ENCODE measurements around the gene CCDC57. TPM values are rescaled to one million over a fixed set of nuclear protein-coding genes. Genes with fewer than 3 reads are reported as not detected.

CCDC57 gene
- total RNA-seq, 2 experiments from 2014 or later, result 70.2 to 73.9 TPM

- H3K9me3 Mint-ChIP-seq (ENCODE audit: low read depth), result no peaks in the 10 kb centered on the region
- ATAC-seq (no peak), DNase-seq (no peak)
- no peak overlapping the region for H3K4me3 Mint-ChIP-seq
- CTCF ChIA-PET, result interaction anchor here (1.1 kb wide), 1 partner anchor 17 kb away, joined by 5 read pairs; the partner anchor contains the start of gene DCXR
- no peaks in the 10 kb centered on the region for H3K27me3 Mint-ChIP-seq
- peaks cover 3% of the 10 kb centered on the region for H3K36me3 Mint-ChIP-seq
- no peak overlapping the region for H3K27ac Mint-ChIP-seq
- peaks cover 28% of the 10 kb centered on the region for H3K4me1 Mint-ChIP-seq
Measured at GRCh38 chr17:82054351-82055022, 158.2 kb downstream of the CCDC57 start.

- CTCF ChIA-PET, result interaction anchor here (1.1 kb wide), 1 partner anchor 16 kb away, joined by 5 read pairs; the partner anchor contains the start of gene DCXR
- no peaks in the 10 kb centered on the region for H3K27me3 Mint-ChIP-seq
- no peaks in the 10 kb centered on the region for H3K9me3 Mint-ChIP-seq (ENCODE audit: low read depth)
- ATAC-seq (no peak), DNase-seq (no peak)
- peak overlapping the region; percentile 83 for H3K4me3 Mint-ChIP-seq
- H3K27ac Mint-ChIP-seq, result no peak overlapping the region
- peaks cover 28% of the 10 kb centered on the region for H3K4me1 Mint-ChIP-seq
- H3K36me3 Mint-ChIP-seq, result peaks cover 3% of the 10 kb centered on the region
Measured at GRCh38 chr17:82053556-82054263, 158.9 kb downstream of the CCDC57 start.

- CTCF ChIA-PET, result no interaction called here
Measured at GRCh38 chr17:82053130-82053529, 159.5 kb downstream of the CCDC57 start.

GRCh38 chr17:82052638-82053059, 160.0 kb downstream of the CCDC57 start:
- Mint-ChIP-seq H3K4me3 (peak overlapping the region; percentile 83), H3K4me1 (peaks cover 28% of the 10 kb centered on the region), H3K27ac (peak overlapping the region; percentile 52), H3K36me3 (peaks cover 3% of the 10 kb centered on the region), H3K27me3 (no peaks in the 10 kb centered on the region), H3K9me3 (ENCODE audit: low read depth) (no peaks in the 10 kb centered on the region)
- DNase-seq (no peak), ATAC-seq (no peak)
- CTCF ChIA-PET, result interaction anchor here (1.0 to 2.8 kb wide), 3 partner anchors 15 to 30 kb away, joined by 3 to 11 read pairs (median 3); partner anchors contain the start of genes CENPX, DCXR, LRRC45 and RAC3

More at GRCh38 chr17:82053130-82053529, 159.5 kb downstream of the CCDC57 start:
- peaks cover 3% of the 10 kb centered on the region for H3K36me3 Mint-ChIP-seq
- H3K9me3 Mint-ChIP-seq (ENCODE audit: low read depth), result no peaks in the 10 kb centered on the region
- no peaks in the 10 kb centered on the region for H3K27me3 Mint-ChIP-seq
- H3K4me1 Mint-ChIP-seq, result peaks cover 28% of the 10 kb centered on the region
- no peak overlapping the region for H3K27ac Mint-ChIP-seq
- peak overlapping the region; percentile 83 for H3K4me3 Mint-ChIP-seq
- DNase-seq (no peak), ATAC-seq (no peak)

- peak; percentile 87 for DNase-seq
- ATAC-seq, result peak; percentile 96
- H3K4me1 Mint-ChIP-seq, result peaks cover 28% of the 10 kb centered on the region
- peaks cover 3% of the 10 kb centered on the region for H3K36me3 Mint-ChIP-seq
- H3K27me3 Mint-ChIP-seq, result no peaks in the 10 kb centered on the region
- peak within 1 kb of the TSS; percentile 83 for H3K4me3 Mint-ChIP-seq
- CTCF ChIA-PET, result interaction anchor here (1.0 to 2.8 kb wide), 6 partner anchors 14 to 93 kb away, joined by 3 to 11 read pairs (median 4); partner anchors contain the start of genes CENPX, DCXR, LRRC45 and RAC3
- H3K9me3 Mint-ChIP-seq (ENCODE audit: low read depth), result no peaks in the 10 kb centered on the region
- peak within 1 kb of the TSS; percentile 78 for H3K27ac Mint-ChIP-seq
Measured at GRCh38 chr17:82051776-82052637, 160.6 kb downstream of the CCDC57 start, which contains the start of the genes GPS1 and RFNG. TSS of gene GPS1 (plus strand) at chr17:82051898. CDS start at chr17:82051932, 34 bp downstream. TSS of gene RFNG (minus strand) at chr17:82051811. CDS start at chr17:82051766, 45 bp downstream.

Small RNAs within 50 kb of the gene (microRNA-seq; reads per million reads assigned to microRNA genes)
- not detected for gene MIR6787

Other genes starting within 250 kb of the CCDC57 start
- gene ASPSCR1, start 235.2 kb downstream of the CCDC57 start, total RNA-seq, result 10 to 100 TPM; 29.5 to 31.4 TPM
- gene CENPX, start 190.0 kb downstream of the CCDC57 start, total RNA-seq, result 10 to 100 TPM; 80.2 to 91.3 TPM
- 10 to 100 TPM; 45.4 to 61.6 TPM for gene LRRC45, start 189.5 kb downstream of the CCDC57 start, total RNA-seq
- gene RAC3, start 181.2 kb downstream of the CCDC57 start, total RNA-seq, result 1 to 10 TPM; 6.4 to 6.8 TPM
- 100 to 1,000 TPM; 120 to 124 TPM for gene DCXR, start 175.1 kb downstream of the CCDC57 start, total RNA-seq
- gene RFNG, start 161.0 kb downstream of the CCDC57 start, total RNA-seq, result 10 to 100 TPM; 20.9 to 23.0 TPM
- 100 to 1,000 TPM in 1 of 2 experiments, 10 to 100 TPM in 1; 92.4 to 106 TPM for gene GPS1, start 160.9 kb downstream of the CCDC57 start, total RNA-seq
- gene DUS1L, start 147.0 kb downstream of the CCDC57 start, total RNA-seq, result 100 to 1,000 TPM; 134 to 139 TPM
- 100 to 1,000 TPM; 229 to 277 TPM for gene FASN, start 114.6 kb downstream of the CCDC57 start, total RNA-seq
- gene SLC16A3, start 16.2 kb upstream of the CCDC57 start, total RNA-seq, result 100 to 1,000 TPM; 119 to 148 TPM
- 100 to 1,000 TPM; 120 to 139 TPM for gene CSNK1D, start 60.9 kb upstream of the CCDC57 start, total RNA-seq
- gene CD7, start 104.8 kb upstream of the CCDC57 start, total RNA-seq, result 100 to 1,000 TPM; 307 to 417 TPM
- gene SECTM1, start 120.9 kb upstream of the CCDC57 start, total RNA-seq, result 1 to 10 TPM in 1 of 2 experiments, under 1 TPM in 1; 0.68 to 2.7 TPM
- gene TEX19, start 146.4 kb upstream of the CCDC57 start, total RNA-seq, result under 1 TPM in 1 of 2 experiments, not detected in 1; 0.15 TPM
- gene UTS2R, start 158.9 kb upstream of the CCDC57 start, total RNA-seq, result under 1 TPM in 1 of 2 experiments, not detected in 1; 0.16 TPM
- gene HEXD, start 205.5 kb upstream of the CCDC57 start, total RNA-seq, result 10 to 100 TPM; 50.5 to 72.5 TPM
- gene OGFOD3, start 205.7 kb upstream of the CCDC57 start, total RNA-seq, result 10 to 100 TPM; 27.1 to 30.5 TPM
- gene CYBC1, start 237.9 kb upstream of the CCDC57 start, total RNA-seq, result 100 to 1,000 TPM; 269 to 378 TPM
- 100 to 1,000 TPM; 114 TPM for gene NARF, start 245.9 kb upstream of the CCDC57 start, total RNA-seq

Data from activated CD8-positive, alpha-beta memory T cell treated with anti-CD3 and anti-CD28 coated beads, Interleukin-2, amount 10 ng/mL, durations not matched to agents 7 days and 5 days (primary cell).